ENCODE measurements around the gene FAM204A.

- TF ChIP-seq CTCF (IDR thresholded peaks at IDR 0.05), result no peak
- no peak for TF ChIP-seq POLR2A (IDR thresholded peaks at IDR 0.05)
Measured at GRCh38 chr10:118355234-118355633, 13.1 kb upstream of the FAM204A start.

Measured in testis (tissue), 2 donors.